GM23248 (cell line): ENCODE results near the gene PRKCB.

Source experiments
- EZH2 ChIP-seq: fragments of 200-600 bp; sonication (generic); IDR thresholded peaks from 2 replicates; pipeline ENCODE4 v1.6.1; 2018; ENCODE audit warnings: antibody characterized with exemption, mild to moderate bottlenecking; ENCODE audit not compliant: insufficient read depth, poor library complexity, severe bottlenecking
- EZH2phosphoT487 ChIP-seq: fragments of 200-600 bp; sonication (generic); IDR thresholded peaks from 2 replicates; pipeline ENCODE4 v1.6.1; 2018; ENCODE audit warnings: antibody characterized with exemption, moderate library complexity, mild to moderate bottlenecking, low read depth; ENCODE audit not compliant: insufficient read depth

GRCh38 chr16:24007934-24008333, 172.2 kb downstream of the PRKCB start:
- no peak for TF ChIP-seq EZH2
- no peak for TF ChIP-seq EZH2phosphoT487
